Nephron progenitor cell (in vitro differentiated cells): ENCODE results near the gene INSR.
"Not testable (repeated sequence)": the region's sequence is repeated elsewhere in the genome, so short reads cannot be mapped to it uniquely, and the experiment has no call there.

Source experiments
- DNase-seq: peaks from one replicate; pipeline ENCODE4 v3.0.0; 2021
- H3K27ac Mint-ChIP-seq: 2 replicates; pipeline ENCODE4 v1.8.0; 2021; ENCODE audit warnings: mild to moderate bottlenecking, moderate library complexity, mixed read lengths
- H3K27me3 Mint-ChIP-seq: 2 replicates; pipeline ENCODE4 v1.8.0; 2021; ENCODE audit warnings: mild to moderate bottlenecking, low read depth, mixed read lengths; ENCODE audit not compliant: poor library complexity
- H3K36me3 Mint-ChIP-seq: 2 replicates; pipeline ENCODE4 v1.8.0; 2021; ENCODE audit warnings: low read depth, mixed read lengths
- H3K4me1 Mint-ChIP-seq: 2 replicates; pipeline ENCODE4 v1.8.0; 2021; ENCODE audit warnings: mixed read lengths
- H3K4me3 Mint-ChIP-seq: 2 replicates; pipeline ENCODE4 v1.8.0; 2021; ENCODE audit warnings: mild to moderate bottlenecking, moderate library complexity, mixed read lengths
- H3K9me3 Mint-ChIP-seq: 2 replicates; pipeline ENCODE4 v1.8.0; 2021; ENCODE audit warnings: mild to moderate bottlenecking, moderate library complexity, mixed read lengths
- CTCF ChIP-seq: fragments of 200-600 bp; sonication (generic); IDR thresholded peaks from 2 replicates; pipeline ENCODE4 v1.5.0; 2021; ENCODE audit warnings: antibody characterized with exemption

Gene INSR

GRCh38 chr19:7214324-7215089 lies 79.7 kb downstream of the INSR start:
- no peaks in the 10 kb centered on the region for H3K36me3 Mint-ChIP-seq
- no peak for DNase-seq
- no peak overlapping the region for H3K27ac Mint-ChIP-seq
- peaks cover 37% of the 10 kb centered on the region for H3K4me1 Mint-ChIP-seq
- no peaks in the 10 kb centered on the region for H3K9me3 Mint-ChIP-seq
- H3K4me3 Mint-ChIP-seq = no peak overlapping the region
- peaks cover 13% of the 10 kb centered on the region for H3K27me3 Mint-ChIP-seq
- TF ChIP-seq CTCF = no peak

- no peak for TF ChIP-seq CTCF
- Mint-ChIP-seq H3K36me3 (no peaks in the 10 kb centered on the region), H3K27me3 (peaks cover 9% of the 10 kb centered on the region), H3K4me3 (no peak overlapping the region), H3K4me1 (peaks cover 32% of the 10 kb centered on the region), H3K9me3 (no peaks in the 10 kb centered on the region), H3K27ac (no peak overlapping the region)
- DNase-seq = no peak
Measured at GRCh38 chr19:7213628-7214323, 80.4 kb downstream of the INSR start.

GRCh38 chr19:7211191-7211951 lies 82.8 kb downstream of the INSR start:
- no peak for DNase-seq
- Mint-ChIP-seq H3K4me3 (no peak overlapping the region), H3K27ac (peak overlapping the region; percentile 5), H3K36me3 (no peaks in the 10 kb centered on the region), H3K4me1 (peaks cover 25% of the 10 kb centered on the region), H3K27me3 (peaks cover 14% of the 10 kb centered on the region), H3K9me3 (no peaks in the 10 kb centered on the region)
- TF ChIP-seq CTCF = no peak

- Mint-ChIP-seq H3K4me1 (peaks cover 25% of the 10 kb centered on the region), H3K9me3 (no peaks in the 10 kb centered on the region), H3K27me3 (peaks cover 14% of the 10 kb centered on the region), H3K4me3 (no peak overlapping the region), H3K36me3 (no peaks in the 10 kb centered on the region), H3K27ac (no peak overlapping the region)
- DNase-seq = no peak
- no peak for TF ChIP-seq CTCF
Measured at GRCh38 chr19:7210359-7210758, 83.9 kb downstream of the INSR start.

- H3K36me3 Mint-ChIP-seq, H3K27ac Mint-ChIP-seq, H3K4me3 Mint-ChIP-seq, H3K9me3 Mint-ChIP-seq, DNase-seq: not testable (repeated sequence)
- Mint-ChIP-seq H3K4me1 (peaks cover 25% of the 10 kb centered on the region), H3K27me3 (peaks cover 14% of the 10 kb centered on the region)
Measured at GRCh38 chr19:7209597-7210325, 84.5 kb downstream of the INSR start.

GRCh38 chr19:7209036-7209435 lies 85.2 kb downstream of the INSR start:
- DNase-seq, H3K4me3 Mint-ChIP-seq, H3K36me3 Mint-ChIP-seq, H3K27ac Mint-ChIP-seq, H3K9me3 Mint-ChIP-seq: not testable (repeated sequence)
- Mint-ChIP-seq H3K4me1 (peaks cover 22% of the 10 kb centered on the region), H3K27me3 (peaks cover 11% of the 10 kb centered on the region)
